Tibial artery (tissue), 4 donors: ENCODE data around the gene ADGRA3.
"Not testable (repeated sequence)": the region's sequence is repeated elsewhere in the genome, so short reads cannot be mapped to it uniquely, and the experiment has no call there.

ENCODE experiments used
- DNase-seq, 2 donors: peaks; one replicate each; pipeline ENCODE4 v3.0.0-alpha.2; 2019
- H3K27ac ChIP-seq, 2 donors: fragments of 200-600 bp; sonication (generic) in 1 of 2; 1 replicate in 1 of 2; 2 replicates in 1 of 2; pipeline ENCODE4 v1.5.1; 2018 to 2019; ENCODE audit warnings: mild to moderate bottlenecking in 1 of 2
- H3K27me3 ChIP-seq, 2 donors: fragments of 200-600 bp; sonication (generic) in 1 of 2; one replicate each; pipeline versions ENCODE4 v1.5.1 to v1.6.0; 2016 to 2019
- H3K36me3 ChIP-seq, 3 donors: fragments of 200-600 bp; sonication (generic) in 2 of 3; one replicate each; pipeline ENCODE4 v1.5.1; 2016 to 2019; ENCODE audit warnings: mild to moderate bottlenecking in 2 of 3
- H3K4me1 ChIP-seq, 4 donors: fragments of 200-600 bp; sonication (generic) in 2 of 4; 1 replicate in 3 of 4; 2 replicates in 1 of 4; pipeline ENCODE4 v1.5.1; 2016 to 2019
- H3K4me3 ChIP-seq, 2 donors: fragments of 200-600 bp; sonication (generic) in 1 of 2; 1 replicate in 1 of 2; 2 replicates in 1 of 2; pipeline ENCODE4 v1.5.1; 2018 to 2019; ENCODE audit warnings: mild to moderate bottlenecking in 2 of 2
- H3K9me3 ChIP-seq, 3 donors: fragments of 200-600 bp; sonication (generic) in 1 of 3; one replicate each; pipeline ENCODE4 v1.5.1; 2016 to 2019
- CTCF ChIP-seq, 2 experiments: fragments of 200-600 bp in 1 of 2; fragments of 450-650 bp in 1 of 2; IDR thresholded peaks; one replicate each; pipeline ENCODE4 v1.5.1; 2017 to 2019; ENCODE audit warnings: antibody characterized with exemption in 2 of 2, mild to moderate bottlenecking in 1 of 2, moderate library complexity in 1 of 2
- intact Hi-C: fragments of 100-400 bp; cut with DNase I; formaldehyde crosslinking; loops from one replicate; pipeline ENCODE4 v1.15.0; 2023; ENCODE audit warnings: low total_unique reads

ADGRA3 gene

DNA sequence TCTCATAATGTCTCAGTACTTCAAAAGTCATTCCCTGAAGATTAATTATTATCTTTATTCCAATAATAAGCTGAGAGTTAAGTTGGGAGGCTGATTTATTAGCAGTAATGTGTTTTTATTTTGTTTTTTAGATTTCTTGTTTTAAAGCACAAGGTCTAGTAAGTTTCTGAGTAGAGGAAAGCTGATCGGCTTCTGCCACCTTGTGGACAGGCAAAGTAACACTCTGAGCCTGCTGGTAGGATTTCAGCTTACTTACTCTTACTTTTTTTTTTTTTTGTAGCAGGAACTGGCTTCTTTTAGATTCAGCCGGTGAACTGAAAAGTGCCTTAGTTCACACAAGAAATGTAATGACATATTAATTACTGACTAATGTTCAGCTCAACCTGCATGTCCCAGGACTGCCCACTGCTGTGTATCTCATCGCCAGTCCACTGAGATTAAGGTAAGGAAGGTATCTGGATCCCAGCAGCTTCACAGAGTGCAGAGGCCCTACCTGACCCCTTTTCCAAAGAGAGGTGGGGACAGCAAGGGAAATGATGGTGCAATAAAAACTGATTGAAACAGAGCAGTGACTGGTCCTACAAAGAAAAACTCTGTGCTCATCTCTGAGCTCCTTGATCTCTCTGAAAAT, 126.5 kb downstream of the ADGRA3 start:
- H3K36me3 ChIP-seq = peaks cover 12 to 19% (median 15%) of the 10 kb centered on the region in 3 donors
- no peaks in the 10 kb centered on the region for H3K9me3 ChIP-seq
- no peaks in the 10 kb centered on the region for H3K27me3 ChIP-seq
- H3K4me1 ChIP-seq = no peaks in the 10 kb centered on the region
- TF ChIP-seq CTCF (IDR thresholded peaks at IDR 0.05) = peak; percentile 52 to 63
- H3K4me3 ChIP-seq = no peak overlapping the region
- intact Hi-C loops = loop anchor here (5.0 kb wide), 1 partner anchor 602 kb away; no protein-coding TSS in a partner anchor
- H3K27ac ChIP-seq = no peak overlapping the region
- DNase-seq = no peak

- no peaks in the 10 kb centered on the region for H3K27me3 ChIP-seq
- H3K4me3 ChIP-seq = no peak overlapping the region
- intact Hi-C loops = loop anchor here (5.0 kb wide), 1 partner anchor 598 kb away; no protein-coding TSS in a partner anchor
- H3K4me1 ChIP-seq = no peaks in the 10 kb centered on the region
- H3K9me3 ChIP-seq = no peaks in the 10 kb centered on the region
- H3K27ac ChIP-seq = no peak overlapping the region
- DNase-seq = no peak
- peaks cover 15 to 19% (median 18%) of the 10 kb centered on the region in 3 donors for H3K36me3 ChIP-seq
- no peak for TF ChIP-seq CTCF (IDR thresholded peaks at IDR 0.05)
Measured at GRCh38 chr4:22385611-22386011, 130.3 kb downstream of the ADGRA3 start.

DNA sequence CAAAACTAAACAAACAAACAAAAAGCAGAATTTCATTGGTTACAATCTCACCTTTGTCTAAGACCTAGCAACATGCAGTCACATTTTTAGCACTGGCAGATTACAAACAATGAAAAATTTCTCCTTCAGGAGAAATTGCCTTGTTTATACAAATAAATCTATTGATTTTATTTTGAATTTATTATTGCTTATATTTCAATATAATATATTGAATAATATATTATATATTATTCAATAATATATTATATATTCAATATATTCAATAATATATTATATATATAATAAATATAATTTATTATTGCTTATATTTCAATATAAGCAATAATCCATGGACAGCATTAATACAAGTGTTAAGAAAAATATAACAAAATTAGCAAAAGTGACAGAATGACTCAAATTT, 131.7 kb downstream of the ADGRA3 start:
- no peak for DNase-seq
- peaks cover 15 to 19% (median 18%) of the 10 kb centered on the region in 3 donors for H3K36me3 ChIP-seq
- no peak overlapping the region for H3K27ac ChIP-seq
- no peak for TF ChIP-seq CTCF (IDR thresholded peaks at IDR 0.05)
- no peaks in the 10 kb centered on the region for H3K27me3 ChIP-seq
- no peak overlapping the region for H3K4me3 ChIP-seq
- H3K9me3 ChIP-seq = no peaks in the 10 kb centered on the region
- H3K4me1 ChIP-seq = no peaks in the 10 kb centered on the region
- intact Hi-C loops = no loop called here

DNA sequence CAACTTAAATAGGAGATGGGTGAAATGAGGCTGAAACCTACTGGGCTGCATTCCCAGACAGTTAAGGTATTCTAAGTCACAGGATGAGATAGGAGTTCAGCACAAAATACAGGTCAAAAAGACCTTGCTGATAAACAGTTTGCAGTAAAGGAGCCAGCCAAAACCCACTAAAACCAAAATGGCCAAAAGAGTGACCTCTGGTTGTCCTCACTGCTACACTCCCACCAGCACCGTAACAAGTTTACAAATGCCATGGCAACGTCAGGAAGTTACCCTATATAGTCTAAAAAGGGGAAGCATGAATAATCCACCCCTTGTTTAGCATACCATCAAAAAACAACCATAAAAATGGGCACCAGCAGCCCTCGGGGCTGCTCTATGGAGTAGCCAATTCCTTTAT, 133.7 kb downstream of the ADGRA3 start:
- H3K4me3 ChIP-seq, H3K27me3 ChIP-seq, H3K4me1 ChIP-seq, intact Hi-C loops, H3K9me3 ChIP-seq, H3K36me3 ChIP-seq, H3K27ac ChIP-seq, DNase-seq: not testable (repeated sequence)

DNA sequence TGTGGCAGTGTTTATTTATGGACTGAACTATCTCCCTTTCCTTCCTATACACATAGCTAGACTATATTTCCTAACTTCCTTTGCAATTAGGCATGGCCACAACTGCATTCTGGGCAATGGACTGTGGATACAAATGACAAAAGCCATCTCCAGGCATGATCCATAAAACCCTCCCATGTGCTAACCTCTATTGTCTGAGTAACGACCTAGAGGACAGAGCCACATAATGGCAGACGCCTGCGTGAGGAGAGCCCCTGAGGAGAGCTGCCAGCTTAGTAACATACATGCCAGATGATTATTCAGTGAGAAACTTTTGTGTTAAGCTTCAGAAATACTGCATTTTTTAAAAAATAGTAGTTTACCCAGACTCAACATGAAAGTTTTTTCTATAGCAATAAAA, 142.9 kb downstream of the ADGRA3 start:
- H3K9me3 ChIP-seq = no peaks in the 10 kb centered on the region
- H3K4me1 ChIP-seq = no peaks in the 10 kb centered on the region
- H3K27ac ChIP-seq = no peak overlapping the region
- no peak for DNase-seq
- TF ChIP-seq CTCF (IDR thresholded peaks at IDR 0.05) = no peak
- intact Hi-C loops = no loop called here
- no peak overlapping the region for H3K4me3 ChIP-seq
- H3K27me3 ChIP-seq = no peaks in the 10 kb centered on the region
- H3K36me3 ChIP-seq = no peaks in the 10 kb centered on the region

DNA sequence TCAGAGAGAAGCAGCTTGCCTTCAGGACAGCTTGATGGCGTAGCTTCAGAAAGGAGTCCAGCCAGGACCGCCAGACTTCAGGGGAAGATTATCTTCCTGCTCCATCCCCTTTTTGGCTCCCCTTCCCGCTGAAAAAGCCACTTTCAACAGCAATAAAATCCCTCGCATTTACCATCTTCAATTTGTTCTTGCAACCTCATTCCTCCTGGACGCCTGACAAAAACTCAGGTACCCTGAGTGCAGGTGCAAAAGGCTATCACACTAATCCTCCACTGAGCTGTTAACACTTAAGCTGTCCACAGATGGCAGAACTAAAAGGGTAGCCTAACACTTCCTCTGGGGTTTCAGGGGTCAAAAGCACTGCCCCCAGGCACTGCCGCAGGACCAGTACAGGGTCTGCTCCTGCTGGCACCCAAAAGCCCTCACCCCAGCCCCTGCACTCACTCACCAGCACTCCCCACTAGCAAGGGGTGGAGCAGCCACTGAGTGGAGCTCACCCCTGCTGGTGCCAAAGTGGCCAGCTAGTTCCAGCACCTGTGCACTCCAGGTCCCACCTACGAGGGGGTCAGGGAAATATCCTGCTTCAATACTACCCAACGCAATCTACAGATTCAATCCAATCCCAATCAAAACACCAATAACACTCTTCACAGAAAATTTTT, 145.8 kb downstream of the ADGRA3 start:
- H3K27ac ChIP-seq = no peak overlapping the region
- intact Hi-C loops = no loop called here
- no peaks in the 10 kb centered on the region for H3K36me3 ChIP-seq

More for the DNA sequence above, 145.8 kb downstream of the ADGRA3 start:
- no peaks in the 10 kb centered on the region for H3K27me3 ChIP-seq
- H3K4me3 ChIP-seq = no peak overlapping the region
- no peak for DNase-seq
- H3K4me1 ChIP-seq = no peaks in the 10 kb centered on the region
- no peaks in the 10 kb centered on the region for H3K9me3 ChIP-seq
- TF ChIP-seq CTCF (IDR thresholded peaks at IDR 0.05) = no peak
